Large intestine (tissue), 12 donors: Measurements from ENCODE around the gene SMYD2. TPM values are rescaled to one million over a fixed set of nuclear protein-coding genes. Genes with fewer than 3 reads are reported as not detected.

Experiments
- DNase-seq, 2 donors: peaks; one replicate each; pipeline versions ENCODE4 v3.0.0 to v3.0.0-alpha.2; 2013
- H3K27ac ChIP-seq: one replicate; pipeline ENCODE4 v1.5.1; 2013; ENCODE audit warnings: low read length
- H3K27me3 ChIP-seq: 2 replicates; pipeline ENCODE4 v1.6.1; 2013; ENCODE audit warnings: low read length; ENCODE audit not compliant: control insufficient read depth, insufficient read depth
- H3K36me3 ChIP-seq: 2 replicates; pipeline ENCODE4 v1.6.1; 2013; ENCODE audit warnings: low read length; ENCODE audit not compliant: control insufficient read depth, insufficient read depth
- H3K4me1 ChIP-seq: one replicate; pipeline ENCODE4 v1.6.1; 2013; ENCODE audit warnings: low read length; ENCODE audit not compliant: control insufficient read depth, insufficient read depth
- H3K4me3 ChIP-seq: one replicate; pipeline ENCODE4 v1.5.1; 2013; ENCODE audit warnings: low read length
- H3K9me3 ChIP-seq: one replicate; pipeline ENCODE4 v1.6.1; 2013; ENCODE audit warnings: mild to moderate bottlenecking, low read depth, low read length, moderate library complexity; ENCODE audit not compliant: control insufficient read depth
- WGBS: methylation state at CpG from one replicate; pipeline ENCODE4 v1.1.5; 2013; ENCODE audit warnings: low lambda C conversion rate; ENCODE audit not compliant: insufficient coverage; 5-methylcytosine and 5-hydroxymethylcytosine counted together
- long read RNA-seq, 11 donors: transcript quantifications; one replicate each; lab custom pipeline, GENCODE V29; 2026
- polyA plus RNA-seq: library from polyadenylated mRNA; unstranded; fragments of 120-200 nt; gene quantifications from one replicate; pipeline ENCODE4 v1.2.1, GENCODE V29; 2013

Gene SMYD2, protein sequence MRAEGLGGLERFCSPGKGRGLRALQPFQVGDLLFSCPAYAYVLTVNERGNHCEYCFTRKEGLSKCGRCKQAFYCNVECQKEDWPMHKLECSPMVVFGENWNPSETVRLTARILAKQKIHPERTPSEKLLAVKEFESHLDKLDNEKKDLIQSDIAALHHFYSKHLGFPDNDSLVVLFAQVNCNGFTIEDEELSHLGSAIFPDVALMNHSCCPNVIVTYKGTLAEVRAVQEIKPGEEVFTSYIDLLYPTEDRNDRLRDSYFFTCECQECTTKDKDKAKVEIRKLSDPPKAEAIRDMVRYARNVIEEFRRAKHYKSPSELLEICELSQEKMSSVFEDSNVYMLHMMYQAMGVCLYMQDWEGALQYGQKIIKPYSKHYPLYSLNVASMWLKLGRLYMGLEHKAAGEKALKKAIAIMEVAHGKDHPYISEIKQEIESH
- polyA plus RNA-seq, result 46.9 TPM
- long read RNA-seq, donor 1, transcript SMYD2-201 (12 exons, 1,671 nt), result major isoform, 6 of 6 reads
- long read RNA-seq, donor 1, partial matches to known transcripts, result 0 of 6 reads
- long read RNA-seq, donor 1, other reads (novel, unspliced or antisense), result 0 of 6 reads
- long read RNA-seq, donor 2, full-length matches to known transcripts, result 13 of 27 reads
- long read RNA-seq, donor 2, partial matches to known transcripts, result 14 of 27 reads
- long read RNA-seq, donor 2, other reads (novel, unspliced or antisense), result 0 of 27 reads
- long read RNA-seq, donor 3, result 0 reads
- long read RNA-seq, donor 4, result 0 reads
- long read RNA-seq, donor 5, transcript SMYD2-201 (12 exons, 1,671 nt), result major isoform, 7 of 9 reads
- long read RNA-seq, donor 5, partial matches to known transcripts, result 0 of 9 reads
- long read RNA-seq, donor 5, other reads (novel, unspliced or antisense), result 0 of 9 reads
- long read RNA-seq, donor 6, transcript SMYD2-201 (12 exons, 1,671 nt), result major isoform, 14 of 14 reads
- long read RNA-seq, donor 6, partial matches to known transcripts, result 0 of 14 reads
- long read RNA-seq, donor 6, other reads (novel, unspliced or antisense), result 0 of 14 reads
- long read RNA-seq, donor 7, full-length matches to known transcripts, result 8 of 8 reads
- long read RNA-seq, donor 7, partial matches to known transcripts, result 0 of 8 reads
- long read RNA-seq, donor 7, other reads (novel, unspliced or antisense), result 0 of 8 reads
- long read RNA-seq, donor 8, transcript SMYD2-201 (12 exons, 1,671 nt), result major isoform, 7 of 14 reads
- long read RNA-seq, donor 8, partial matches to known transcripts, result 5 of 14 reads
- long read RNA-seq, donor 8, other reads (novel, unspliced or antisense), result 0 of 14 reads
- long read RNA-seq, donor 9, transcript SMYD2-201 (12 exons, 1,671 nt), result major isoform, 13 of 22 reads
- long read RNA-seq, donor 9, partial matches to known transcripts, result 6 of 22 reads
- long read RNA-seq, donor 9, other reads (novel, unspliced or antisense), result 0 of 22 reads
- long read RNA-seq, donor 10, transcript SMYD2-201 (12 exons, 1,671 nt), result major isoform, 16 of 29 reads
- long read RNA-seq, donor 10, partial matches to known transcripts, result 11 of 29 reads
- long read RNA-seq, donor 10, other reads (novel, unspliced or antisense), result 0 of 29 reads
- long read RNA-seq, donor 11, transcript SMYD2-201 (12 exons, 1,671 nt), result major isoform, 9 of 11 reads
- long read RNA-seq, donor 11, partial matches to known transcripts, result 0 of 11 reads
- long read RNA-seq, donor 11, other reads (novel, unspliced or antisense), result 0 of 11 reads

DNA sequence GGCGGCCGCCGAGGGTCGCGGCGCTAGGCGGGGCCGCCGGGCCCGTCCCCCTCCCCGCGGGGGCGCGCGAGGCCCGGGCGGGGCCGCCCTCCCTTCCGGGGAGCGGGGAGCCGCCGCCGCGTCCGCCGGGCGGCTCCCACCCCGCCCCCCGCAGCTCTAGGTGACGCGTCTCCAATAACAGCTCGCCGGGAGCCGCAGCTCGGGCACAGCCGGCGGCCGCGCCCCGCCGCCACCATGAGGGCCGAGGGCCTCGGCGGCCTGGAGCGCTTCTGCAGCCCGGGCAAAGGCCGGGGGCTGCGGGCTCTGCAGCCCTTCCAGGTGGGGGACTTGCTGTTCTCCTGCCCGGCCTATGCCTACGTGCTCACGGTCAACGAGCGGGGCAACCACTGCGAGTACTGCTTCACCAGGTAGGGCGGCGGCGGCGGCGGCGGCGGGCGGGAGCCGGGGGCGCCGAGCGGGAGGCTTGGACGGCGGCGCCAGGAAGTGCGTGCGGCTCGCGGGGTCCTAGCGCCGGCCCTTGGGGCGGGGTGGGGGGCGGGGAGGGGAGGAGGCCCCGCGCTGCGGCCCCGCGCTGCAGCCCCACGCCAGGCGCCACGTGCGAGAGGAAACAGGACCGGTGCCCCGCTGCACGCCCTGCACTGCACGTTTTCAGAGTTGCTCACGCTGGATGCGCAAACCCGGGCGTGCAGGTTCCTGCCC is at the start of gene SMYD2:
TSS of gene SMYD2 (plus strand) at position 139 of the 699 bp plus-strand sequence. CDS start at position 235, 96 bp downstream.
- Histone ChIP-seq H3K27me3 (no peaks in the 10 kb centered on the region), H3K4me3 (peak within 1 kb of the TSS; percentile 93), H3K27ac (peak within 1 kb of the TSS; percentile 97), H3K4me1 (peaks cover 15% of the 10 kb centered on the region), H3K36me3 (no peaks in the 10 kb centered on the region), H3K9me3 (no peaks in the 10 kb centered on the region)
- WGBS, result no CpG with 5 or more reads among the region's 94 CpGs
- peak; percentile 62 to 89 for DNase-seq

DNA sequence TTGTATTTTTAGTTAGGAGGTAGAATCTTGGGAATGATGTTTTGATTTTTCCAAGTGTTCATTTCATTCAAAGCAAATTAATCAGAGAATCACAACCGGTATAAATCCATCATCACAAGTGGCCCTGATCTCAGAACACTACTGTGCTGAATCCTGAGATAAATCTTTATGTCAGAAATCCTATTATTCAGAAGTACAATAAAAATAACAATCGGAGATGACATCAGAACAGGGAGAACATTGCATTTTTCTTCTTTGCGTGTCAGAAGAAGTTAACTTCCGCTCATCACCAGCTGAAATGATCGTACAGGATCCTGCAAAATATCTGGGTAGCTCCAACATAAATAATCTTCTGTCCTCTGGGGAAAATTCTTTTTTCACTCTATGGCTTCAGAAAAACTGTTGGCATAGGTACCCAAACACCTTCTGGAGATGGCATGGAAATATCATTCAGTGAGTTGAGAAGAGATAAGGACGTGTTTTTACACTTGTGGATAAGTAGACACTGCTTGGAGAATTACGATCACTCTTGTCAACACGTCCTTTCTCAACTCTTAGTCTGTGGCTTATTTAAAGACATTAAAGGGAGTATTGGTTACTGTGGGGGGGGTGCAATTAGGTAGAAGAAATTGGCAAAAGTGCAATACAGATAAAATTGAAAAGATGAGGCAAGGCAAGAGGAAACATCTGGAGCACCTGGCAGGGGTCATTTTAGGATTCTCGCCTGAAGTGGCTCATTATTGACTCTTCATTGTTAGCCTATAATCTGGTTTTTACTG is 46.9 kb upstream of the SMYD2 start:
- no peaks in the 10 kb centered on the region for H3K36me3 ChIP-seq
- no peak for DNase-seq
- H3K27me3 ChIP-seq, result peaks cover 5% of the 10 kb centered on the region
- 84% methylated on average over 6 of the region's 9 CpGs for WGBS
- no peak overlapping the region for H3K27ac ChIP-seq
- no peaks in the 10 kb centered on the region for H3K9me3 ChIP-seq
- H3K4me3 ChIP-seq, result no peak overlapping the region
- H3K4me1 ChIP-seq, result no peaks in the 10 kb centered on the region

DNA sequence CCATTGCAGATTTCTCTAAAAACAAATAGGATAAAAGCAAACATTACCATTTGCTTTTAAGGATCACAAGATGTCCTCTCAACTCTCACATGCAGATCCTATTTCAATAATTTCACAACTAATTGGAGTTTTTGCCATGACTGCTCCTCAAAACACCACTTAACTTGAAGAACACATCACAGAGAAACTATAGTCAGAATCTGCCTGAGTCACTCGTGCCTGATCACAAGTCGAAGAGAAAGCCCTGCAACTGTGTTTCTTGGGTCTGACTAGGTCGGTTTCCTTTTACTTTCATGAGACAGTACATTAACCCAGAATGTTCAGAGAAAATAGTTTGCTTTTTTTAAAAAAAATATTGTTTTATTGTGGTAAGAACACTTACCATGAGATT is 46.3 kb upstream of the SMYD2 start:
- peaks cover 5% of the 10 kb centered on the region for H3K27me3 ChIP-seq
- H3K36me3 ChIP-seq, result no peaks in the 10 kb centered on the region
- 37% methylated on average over 3 of the region's 3 CpGs for WGBS
- H3K9me3 ChIP-seq, result no peaks in the 10 kb centered on the region
- no peak overlapping the region for H3K4me3 ChIP-seq
- no peak overlapping the region for H3K27ac ChIP-seq
- H3K4me1 ChIP-seq, result no peaks in the 10 kb centered on the region
- no peak for DNase-seq

DNA sequence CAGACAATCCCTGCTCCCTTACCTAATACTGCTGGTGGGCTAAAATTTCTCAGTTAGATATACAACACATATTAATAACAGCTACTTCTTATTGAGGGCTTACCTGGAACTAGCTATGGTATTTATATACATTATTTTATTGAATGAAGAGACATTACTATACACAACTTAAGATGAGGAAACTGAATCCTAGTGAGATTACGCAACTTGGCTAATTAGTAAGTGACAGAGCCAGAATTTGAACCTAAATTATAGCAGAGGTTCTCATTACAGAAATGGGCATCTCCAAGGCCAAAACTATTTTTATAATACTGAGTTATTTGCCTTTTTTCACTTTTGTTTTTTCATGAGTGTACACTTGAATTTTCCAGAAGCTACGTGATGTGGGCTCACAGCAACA is 44.5 kb upstream of the SMYD2 start:
- no peak for DNase-seq
- Histone ChIP-seq H3K9me3 (no peaks in the 10 kb centered on the region), H3K4me3 (no peak overlapping the region), H3K4me1 (no peaks in the 10 kb centered on the region), H3K27ac (no peak overlapping the region), H3K36me3 (no peaks in the 10 kb centered on the region), H3K27me3 (peaks cover 5% of the 10 kb centered on the region)
- 68% methylated on average over 2 of the region's 2 CpGs for whole genome bisulfite sequencing

DNA sequence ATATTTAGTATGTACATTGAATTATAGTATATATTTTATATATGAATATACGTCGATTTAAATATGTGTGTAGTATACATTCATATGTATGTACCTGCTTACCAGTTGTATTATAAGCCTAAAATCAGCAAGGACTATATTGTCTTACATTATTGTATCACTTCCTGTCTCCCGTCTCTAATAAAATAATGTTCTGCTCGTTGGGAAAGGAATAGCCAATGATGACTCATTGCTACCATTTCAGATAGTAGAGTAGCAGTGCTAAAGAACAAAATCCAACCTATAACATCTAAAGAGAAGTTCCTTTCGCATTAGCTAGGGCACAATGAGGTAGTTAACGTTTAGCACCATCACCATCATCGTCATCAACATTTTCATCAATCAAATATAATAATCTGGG is 39.9 kb upstream of the SMYD2 start:
- no peak overlapping the region for H3K27ac ChIP-seq
- WGBS, result 88% methylated on average over 2 of the region's 7 CpGs
- no peaks in the 10 kb centered on the region for H3K9me3 ChIP-seq
- H3K4me3 ChIP-seq, result no peak overlapping the region
- no peaks in the 10 kb centered on the region for H3K36me3 ChIP-seq
- DNase-seq, result no peak
- H3K27me3 ChIP-seq, result no peaks in the 10 kb centered on the region
- no peaks in the 10 kb centered on the region for H3K4me1 ChIP-seq

GRCh38 chr1:214244252-214244651 is 36.7 kb upstream of the SMYD2 start:
- Histone ChIP-seq H3K9me3 (no peaks in the 10 kb centered on the region), H3K27ac (no peak overlapping the region), H3K27me3 (no peaks in the 10 kb centered on the region), H3K4me3 (no peak overlapping the region), H3K4me1 (no peaks in the 10 kb centered on the region), H3K36me3 (no peaks in the 10 kb centered on the region)
- DNase-seq, result no peak
- 94% methylated on average over 5 of the region's 20 CpGs for WGBS

- no peaks in the 10 kb centered on the region for H3K27me3 ChIP-seq
- 35% methylated on average over 2 of the region's 2 CpGs for WGBS
- DNase-seq, result peak in 1 of 2 donors; percentile 13
Observed at GRCh38 chr1:214244841-214245240, 36.1 kb upstream of the SMYD2 start.

DNA sequence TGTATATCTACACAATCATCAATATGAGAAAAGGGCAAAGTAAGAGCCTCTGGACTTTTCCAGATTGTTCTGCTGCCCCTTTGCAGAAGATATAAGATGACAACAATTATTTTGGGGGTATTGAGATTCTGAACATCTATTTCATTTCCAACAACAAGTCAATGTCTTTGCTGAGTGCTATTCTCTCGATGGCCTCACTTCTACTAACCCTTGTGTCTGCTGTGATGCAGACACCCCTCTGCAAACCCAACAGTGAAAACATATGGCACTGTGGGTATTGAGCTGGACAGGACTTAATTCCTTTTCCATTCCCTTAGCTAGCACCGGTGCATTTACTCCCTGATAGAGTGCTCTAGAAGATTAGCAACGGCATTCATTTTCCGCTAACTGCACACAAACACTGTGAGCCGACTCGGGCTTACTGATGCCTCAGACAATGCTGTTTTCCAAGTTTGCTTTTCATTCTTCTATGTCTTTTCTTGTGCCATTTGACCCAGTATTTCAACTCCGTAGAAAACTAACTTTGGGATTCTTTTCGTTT is 33.4 kb upstream of the SMYD2 start:
- Histone ChIP-seq H3K27ac (no peak overlapping the region), H3K36me3 (no peaks in the 10 kb centered on the region), H3K9me3 (no peaks in the 10 kb centered on the region), H3K4me3 (no peak overlapping the region), H3K4me1 (no peaks in the 10 kb centered on the region), H3K27me3 (no peaks in the 10 kb centered on the region)
- 92% methylated on average over 5 of the region's 8 CpGs for WGBS
- no peak for DNase-seq

More at GRCh38 chr1:214244841-214245240, 36.1 kb upstream of the SMYD2 start:
- H3K27ac ChIP-seq, result no peak overlapping the region
- H3K9me3 ChIP-seq, result no peaks in the 10 kb centered on the region
- no peaks in the 10 kb centered on the region for H3K36me3 ChIP-seq
- H3K4me3 ChIP-seq, result no peak overlapping the region
- H3K4me1 ChIP-seq, result no peaks in the 10 kb centered on the region
